ENCODE results near the gene LRP1B.

The LRP1B gene

GRCh38 chr2:141280037-141280436 lies 850.8 kb downstream of the LRP1B start:
- Histone ChIP-seq H3K9ac (ENCODE audit: low read depth, low read length, poor library complexity, severe bottlenecking) (no peak overlapping the region), H3F3A (ENCODE audit: low read depth) (no peaks in the 10 kb centered on the region), H3K4me2 (ENCODE audit: low read depth, low read length, poor library complexity, severe bottlenecking) (no peak overlapping the region), H3K79me2 (ENCODE audit: insufficient read depth, low read length) (no peaks in the 10 kb centered on the region), H3K36me3 (ENCODE audit: insufficient read depth, low read length) (no peaks in the 10 kb centered on the region), H3K27me3 (ENCODE audit: insufficient read depth, low read length, poor library complexity, severe bottlenecking) (no peaks in the 10 kb centered on the region), H3K9me3 (ENCODE audit: insufficient read depth, low read depth, low read length) (no peaks in the 10 kb centered on the region), H3K9me2 (replicated peaks; ENCODE audit: low read depth, low read length) (no peaks in the 10 kb centered on the region), H2AFZ (ENCODE audit: low read length) (no peak overlapping the region), H4K20me1 (ENCODE audit: insufficient read depth, low read length, poor library complexity, severe bottlenecking) (no peaks in the 10 kb centered on the region), H3K4me3 (ENCODE audit: low read length, poor library complexity, severe bottlenecking) (no peak overlapping the region), H3K4me1 (ENCODE audit: insufficient read depth, low read length, poor library complexity, severe bottlenecking) (no peaks in the 10 kb centered on the region)
- TF ChIP-seq EZH2phosphoT487 (IDR thresholded peaks at IDR 0.05; ENCODE audit: borderline replicate concordance) (no peak), CTCF (conservative IDR thresholded peaks at IDR 0.05; ENCODE audit: low read length) (no peak)

GRCh38 chr2:141271346-141271745 lies 859.5 kb downstream of the LRP1B start:
- Histone ChIP-seq H3K9ac (ENCODE audit: low read depth, low read length, poor library complexity, severe bottlenecking) (no peak overlapping the region), H3K4me2 (ENCODE audit: low read depth, low read length, poor library complexity, severe bottlenecking) (no peak overlapping the region), H3K36me3 (ENCODE audit: insufficient read depth, low read length) (no peaks in the 10 kb centered on the region), H3K9me2 (replicated peaks; ENCODE audit: low read depth, low read length) (no peaks in the 10 kb centered on the region), H3F3A (ENCODE audit: low read depth) (no peaks in the 10 kb centered on the region), H3K4me1 (ENCODE audit: insufficient read depth, low read length, poor library complexity, severe bottlenecking) (no peaks in the 10 kb centered on the region), H2AFZ (ENCODE audit: low read length) (no peak overlapping the region), H3K9me3 (ENCODE audit: insufficient read depth, low read depth, low read length) (no peaks in the 10 kb centered on the region), H4K20me1 (ENCODE audit: insufficient read depth, low read length, poor library complexity, severe bottlenecking) (no peaks in the 10 kb centered on the region), H3K79me2 (ENCODE audit: insufficient read depth, low read length) (no peaks in the 10 kb centered on the region), H3K27me3 (ENCODE audit: insufficient read depth, low read length, poor library complexity, severe bottlenecking) (no peaks in the 10 kb centered on the region), H3K4me3 (ENCODE audit: low read length, poor library complexity, severe bottlenecking) (no peak overlapping the region)
- TF ChIP-seq CTCF (conservative IDR thresholded peaks at IDR 0.05; ENCODE audit: low read length) (no peak), EZH2phosphoT487 (IDR thresholded peaks at IDR 0.05; ENCODE audit: borderline replicate concordance) (no peak)

GRCh38 chr2:141264848-141265247 lies 866.0 kb downstream of the LRP1B start:
- no peaks in the 10 kb centered on the region for H3F3A ChIP-seq (ENCODE audit: low read depth)
- no peaks in the 10 kb centered on the region for H3K36me3 ChIP-seq (ENCODE audit: insufficient read depth, low read length)
- H3K27me3 ChIP-seq (ENCODE audit: insufficient read depth, low read length, poor library complexity, severe bottlenecking) = no peaks in the 10 kb centered on the region
- TF ChIP-seq CTCF (conservative IDR thresholded peaks at IDR 0.05; ENCODE audit: low read length) = no peak
- TF ChIP-seq EZH2phosphoT487 (IDR thresholded peaks at IDR 0.05; ENCODE audit: borderline replicate concordance) = no peak
- no peaks in the 10 kb centered on the region for H3K9me3 ChIP-seq (ENCODE audit: insufficient read depth, low read depth, low read length)
- no peaks in the 10 kb centered on the region for H3K4me1 ChIP-seq (ENCODE audit: insufficient read depth, low read length, poor library complexity, severe bottlenecking)
- no peak overlapping the region for H3K4me2 ChIP-seq (ENCODE audit: low read depth, low read length, poor library complexity, severe bottlenecking)
- no peak overlapping the region for H2AFZ ChIP-seq (ENCODE audit: low read length)
- no peak overlapping the region for H3K4me3 ChIP-seq (ENCODE audit: low read length, poor library complexity, severe bottlenecking)
- no peak overlapping the region for H3K9ac ChIP-seq (ENCODE audit: low read depth, low read length, poor library complexity, severe bottlenecking)
- no peaks in the 10 kb centered on the region for H4K20me1 ChIP-seq (ENCODE audit: insufficient read depth, low read length, poor library complexity, severe bottlenecking)
- H3K79me2 ChIP-seq (ENCODE audit: insufficient read depth, low read length) = no peaks in the 10 kb centered on the region
- no peaks in the 10 kb centered on the region for H3K9me2 ChIP-seq (replicated peaks; ENCODE audit: low read depth, low read length)
